Measurements from ENCODE around the gene TAGLN.
"Not testable (repeated sequence)": the region's sequence is repeated elsewhere in the genome, so short reads cannot be mapped to it uniquely, and the experiment has no call there.

The TAGLN gene

DNA sequence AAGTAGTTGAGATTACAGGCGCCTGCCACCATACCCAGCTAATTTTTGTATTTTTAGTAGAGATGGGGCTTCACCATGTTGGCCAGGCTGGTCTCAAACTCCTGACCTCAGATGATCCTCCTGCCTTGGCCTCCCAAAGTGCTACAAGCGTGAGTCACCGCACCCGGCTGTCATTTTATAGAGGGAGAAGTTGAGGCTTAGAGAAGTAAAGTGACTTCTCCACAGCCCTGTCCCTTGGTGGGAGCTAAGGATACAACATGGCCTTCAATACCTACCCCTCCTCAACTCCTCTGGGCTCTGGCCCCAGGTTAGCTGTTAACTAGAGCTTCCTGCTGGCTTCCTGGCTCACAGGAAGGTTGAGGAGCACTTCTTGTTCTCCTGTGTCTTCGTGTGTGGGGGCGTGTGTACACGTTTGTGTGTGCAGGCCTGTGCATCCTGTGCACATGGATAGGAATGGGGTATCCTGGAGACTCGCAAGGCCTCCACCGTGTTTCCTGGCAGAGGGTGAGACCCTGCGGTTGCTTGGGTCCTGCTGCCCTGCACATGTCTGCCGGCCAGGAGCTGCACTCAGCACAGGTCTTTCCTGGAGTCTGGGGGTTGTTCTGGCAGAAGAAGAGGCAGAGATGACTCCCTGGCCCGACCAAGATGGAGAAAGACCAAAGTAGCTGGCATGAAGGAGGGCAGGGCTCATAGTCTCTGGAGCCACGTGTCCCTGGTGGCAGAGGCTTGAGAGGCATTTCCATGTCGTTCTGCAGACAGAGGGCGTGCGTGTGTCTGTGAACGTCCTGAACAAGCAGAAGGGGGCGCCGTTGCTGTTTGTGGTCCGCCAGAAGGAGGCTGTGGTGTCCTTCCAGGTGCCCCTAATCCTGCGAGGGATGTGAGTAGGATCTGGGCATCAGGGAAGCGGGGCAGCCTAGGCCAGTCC is 18.2 kb upstream of the TAGLN start:
- DNase-seq (ENCODE audit: low spot score), result peak; percentile 30

DNA sequence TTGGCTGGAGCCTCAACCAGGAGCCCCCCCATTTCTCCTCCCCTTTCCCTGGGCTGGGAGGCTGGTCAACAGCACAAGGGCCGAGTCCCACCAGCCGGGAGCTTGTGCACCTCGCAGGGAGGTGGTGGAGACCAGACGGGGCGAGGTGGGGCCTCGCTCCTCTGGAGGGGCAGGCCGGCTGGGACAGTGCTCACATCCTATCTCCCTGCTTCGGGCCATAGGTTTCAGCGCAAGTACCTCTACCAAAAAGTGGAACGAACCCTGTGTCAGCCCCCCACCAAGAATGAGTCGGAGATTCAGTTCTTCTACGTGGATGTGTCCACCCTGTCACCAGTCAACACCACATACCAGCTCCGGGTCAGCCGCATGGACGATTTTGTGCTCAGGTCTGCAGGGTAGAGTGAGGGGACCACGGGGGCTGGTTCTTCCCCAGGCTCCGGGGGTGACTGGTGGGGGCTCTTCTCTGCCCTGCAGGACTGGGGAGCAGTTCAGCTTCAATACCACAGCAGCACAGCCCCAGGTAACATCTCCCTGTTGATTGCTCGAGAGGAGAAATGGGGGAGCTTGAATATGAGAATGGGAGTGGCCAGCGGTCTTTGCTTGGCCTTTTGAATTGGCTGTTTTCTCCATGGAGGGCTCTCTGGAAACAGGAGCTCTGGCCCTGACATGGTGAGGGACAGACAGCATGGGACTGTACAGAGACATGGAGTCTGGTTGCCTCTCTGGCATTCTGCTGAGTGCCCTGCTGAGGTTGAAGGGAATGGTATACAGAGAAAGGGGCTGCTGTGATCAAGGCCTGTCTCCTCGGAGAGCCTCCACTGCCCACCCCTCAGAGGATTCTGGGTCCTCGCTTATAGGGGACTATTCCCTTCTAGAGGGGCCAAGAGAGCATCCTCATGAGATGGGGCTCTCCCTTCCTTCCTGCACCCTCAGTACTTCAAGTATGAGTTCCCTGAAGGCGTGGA is 17.3 kb upstream of the TAGLN start:
- no peak for DNase-seq (ENCODE audit: low spot score)

DNA sequence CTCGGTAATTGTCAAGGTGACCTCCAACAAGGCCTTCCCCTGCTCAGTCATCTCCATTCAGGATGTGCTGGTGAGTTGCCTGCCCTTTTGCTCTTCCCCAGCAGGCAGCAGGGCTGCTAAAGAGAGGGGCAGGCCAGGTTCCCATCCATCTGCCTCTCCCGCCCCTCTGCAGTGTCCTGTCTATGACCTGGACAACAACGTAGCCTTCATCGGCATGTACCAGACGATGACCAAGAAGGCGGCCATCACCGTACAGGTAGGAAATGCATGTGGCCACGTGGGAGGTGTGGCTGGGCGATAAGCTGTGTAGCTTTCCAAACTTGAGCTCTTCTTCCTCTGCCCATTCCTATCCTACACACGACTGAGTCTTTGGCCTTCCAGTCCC is 16.6 kb upstream of the TAGLN start:
- DNase-seq (ENCODE audit: low spot score), result no peak

DNA sequence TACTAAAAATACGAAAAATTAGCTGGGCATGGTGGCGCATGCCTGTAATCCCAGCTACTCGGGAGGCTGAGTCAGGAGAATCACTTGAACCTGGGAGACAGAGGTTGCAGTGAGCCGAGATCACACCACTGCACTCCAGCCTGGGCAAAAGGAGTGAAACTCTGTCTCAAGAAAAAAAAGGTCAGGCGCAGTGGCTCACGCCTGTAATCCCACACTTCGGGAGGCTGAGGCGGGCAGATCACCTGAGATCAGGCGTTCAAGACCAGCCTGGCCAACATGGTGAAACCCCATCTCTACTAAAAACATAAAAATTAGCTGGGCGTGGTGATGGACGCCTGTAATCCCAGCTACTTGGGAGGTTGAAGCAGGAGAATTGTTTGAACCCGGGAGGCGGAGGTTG is 16.0 kb upstream of the TAGLN start:
- DNase-seq (ENCODE audit: low spot score), result not testable (repeated sequence)

DNA sequence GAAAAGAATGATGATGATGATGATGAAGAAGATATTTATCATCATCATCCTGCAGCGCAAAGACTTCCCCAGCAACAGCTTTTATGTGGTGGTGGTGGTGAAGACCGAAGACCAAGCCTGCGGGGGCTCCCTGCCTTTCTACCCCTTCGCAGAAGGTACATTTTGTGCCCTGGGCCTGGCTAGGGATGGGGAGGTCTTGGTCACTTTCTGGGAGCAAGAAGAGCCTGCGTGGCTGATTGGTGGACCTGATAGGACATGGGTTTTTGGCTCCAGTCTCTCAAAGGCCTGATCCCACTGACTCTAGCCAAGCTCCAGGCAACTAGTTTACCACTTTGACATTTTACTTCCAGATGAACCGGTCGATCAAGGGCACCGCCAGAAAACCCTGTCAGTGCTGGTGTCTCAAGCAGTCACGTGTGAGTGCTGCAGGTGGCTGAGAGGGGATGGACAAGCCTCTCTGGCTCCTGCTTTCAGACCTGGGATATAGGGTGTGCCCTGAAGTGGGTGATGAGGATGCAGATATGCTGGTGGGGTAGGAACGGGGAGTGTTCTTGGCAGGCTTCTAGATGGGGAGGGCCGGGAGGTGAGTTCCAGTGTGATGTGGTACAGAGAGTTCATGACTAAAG is 15.3 kb upstream of the TAGLN start:
- no peak for DNase-seq (ENCODE audit: low spot score)

DNA sequence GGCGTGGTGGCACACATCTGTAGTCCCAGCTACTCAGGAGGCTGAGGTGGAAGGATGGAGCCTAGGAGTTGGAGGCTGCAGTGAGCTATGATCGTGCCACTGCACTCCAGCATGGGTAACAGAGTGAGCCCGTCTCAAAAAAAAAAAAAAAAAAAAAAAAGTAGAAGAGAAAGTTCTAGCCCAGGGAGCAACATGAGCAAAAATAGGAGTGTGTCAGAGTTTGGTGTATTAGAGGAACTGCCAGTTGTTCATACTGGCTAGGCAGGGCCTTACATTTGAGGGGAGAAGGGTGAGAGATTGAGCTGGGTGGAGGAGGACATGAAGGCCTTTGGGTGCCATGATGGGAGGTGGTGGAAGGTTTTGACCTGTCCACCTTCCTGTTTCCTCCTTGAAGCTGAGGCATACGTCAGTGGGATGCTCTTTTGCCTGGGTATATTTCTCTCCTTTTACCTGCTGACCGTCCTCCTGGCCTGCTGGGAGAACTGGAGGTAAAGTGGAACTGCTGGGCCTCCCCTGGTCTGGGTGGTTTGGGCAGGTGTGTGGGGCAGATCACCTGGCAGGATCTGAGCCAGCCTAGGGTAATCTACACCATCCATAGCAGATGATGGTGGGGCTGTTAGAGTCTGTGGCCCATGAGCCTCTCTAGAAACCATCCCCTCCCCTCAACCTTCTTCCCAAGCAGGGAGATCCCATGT is 13.3 kb upstream of the TAGLN start:
- DNase-seq (ENCODE audit: low spot score), result no peak

DNA sequence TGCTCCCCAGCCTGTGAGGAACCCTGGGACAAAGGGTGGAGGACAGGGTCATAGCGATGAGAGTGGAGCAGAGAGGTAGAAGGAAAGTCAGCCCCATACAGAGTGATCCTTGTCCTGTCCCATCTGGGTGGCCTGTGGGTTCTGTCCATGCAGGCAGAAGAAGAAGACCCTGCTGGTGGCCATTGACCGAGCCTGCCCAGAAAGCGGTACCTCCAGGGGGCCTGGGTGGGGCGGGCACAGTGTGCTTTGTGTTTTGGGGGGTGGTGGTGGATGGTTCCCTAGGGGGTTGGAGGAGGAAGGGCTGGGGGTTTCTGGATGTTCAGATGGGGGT is 12.8 kb upstream of the TAGLN start:
- DNase-seq (ENCODE audit: low spot score), result no peak

DNA sequence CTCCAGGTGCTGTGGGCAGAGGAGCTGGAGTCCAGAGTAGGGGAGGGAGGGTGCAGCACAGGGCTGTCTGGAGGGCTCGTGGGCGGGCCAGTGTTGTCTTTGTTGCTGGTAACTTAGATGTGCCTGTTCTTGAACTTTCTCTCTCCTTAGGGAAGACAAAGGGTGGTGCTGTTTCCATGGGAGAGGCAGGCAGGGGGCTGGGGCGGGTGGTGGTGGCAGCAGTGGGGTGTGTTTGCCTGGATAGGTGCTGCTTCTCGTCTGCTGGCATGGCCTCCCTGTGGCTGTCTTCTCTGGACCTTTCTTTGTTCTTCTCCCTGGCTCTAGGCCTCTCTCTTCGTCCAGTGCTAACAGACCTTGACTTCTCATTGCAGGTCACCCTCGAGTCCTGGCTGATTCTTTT is 12.2 kb upstream of the TAGLN start:
- no peak for DNase-seq (ENCODE audit: low spot score)

DNA sequence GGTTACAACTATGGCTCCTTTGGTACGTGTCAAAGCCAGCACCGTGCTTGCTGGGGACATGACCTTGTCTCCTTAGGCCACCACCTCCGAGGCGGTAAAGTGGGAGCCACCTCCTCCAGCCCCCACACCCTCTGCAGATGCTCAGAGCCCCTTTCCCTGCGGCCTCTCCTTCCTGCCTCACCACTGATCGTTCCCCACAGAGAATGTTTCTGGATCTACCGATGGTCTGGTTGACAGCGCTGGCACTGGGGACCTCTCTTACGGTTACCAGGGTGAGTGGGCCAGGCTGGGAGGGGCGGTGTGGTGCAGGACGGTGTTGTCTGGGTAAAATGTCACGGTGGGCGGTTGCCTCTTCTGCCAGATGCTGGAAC is 11.8 kb upstream of the TAGLN start:
- DNase-seq (ENCODE audit: low spot score), result no peak

DNA sequence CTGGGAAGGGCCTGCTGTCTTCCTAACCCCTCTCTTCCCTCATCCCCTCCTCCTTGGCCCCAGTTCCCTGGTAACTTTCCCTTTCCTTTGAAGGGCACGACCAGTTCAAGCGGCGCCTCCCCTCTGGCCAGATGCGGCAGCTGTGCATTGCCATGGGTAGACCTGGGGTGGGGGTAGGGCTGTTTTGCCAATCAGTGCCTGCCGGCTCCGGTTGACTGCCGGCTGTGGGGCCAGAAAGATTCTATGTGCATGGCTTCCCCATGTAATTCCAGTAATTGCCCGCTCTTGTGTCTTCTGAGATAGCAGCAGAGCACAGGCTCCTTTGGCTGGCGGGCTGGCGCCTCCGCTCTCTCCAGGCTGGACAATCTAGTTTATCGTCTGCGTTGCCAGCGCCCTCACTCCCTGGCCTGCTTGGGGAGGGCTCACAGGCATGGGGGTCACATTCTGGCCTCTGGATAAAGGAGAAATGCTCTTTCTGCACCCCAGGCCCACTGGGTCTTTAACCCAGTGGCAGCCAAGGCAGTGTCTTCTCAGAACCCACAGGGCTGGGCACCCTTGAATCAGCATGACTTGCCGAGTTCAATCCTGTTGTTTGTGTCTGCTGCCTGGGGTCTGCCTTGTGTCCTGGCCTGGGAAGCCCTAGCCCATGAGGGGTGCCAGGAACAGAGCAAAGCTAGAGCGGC is 11.2 kb upstream of the TAGLN start:
- DNase-seq (ENCODE audit: low spot score), result no peak

DNA sequence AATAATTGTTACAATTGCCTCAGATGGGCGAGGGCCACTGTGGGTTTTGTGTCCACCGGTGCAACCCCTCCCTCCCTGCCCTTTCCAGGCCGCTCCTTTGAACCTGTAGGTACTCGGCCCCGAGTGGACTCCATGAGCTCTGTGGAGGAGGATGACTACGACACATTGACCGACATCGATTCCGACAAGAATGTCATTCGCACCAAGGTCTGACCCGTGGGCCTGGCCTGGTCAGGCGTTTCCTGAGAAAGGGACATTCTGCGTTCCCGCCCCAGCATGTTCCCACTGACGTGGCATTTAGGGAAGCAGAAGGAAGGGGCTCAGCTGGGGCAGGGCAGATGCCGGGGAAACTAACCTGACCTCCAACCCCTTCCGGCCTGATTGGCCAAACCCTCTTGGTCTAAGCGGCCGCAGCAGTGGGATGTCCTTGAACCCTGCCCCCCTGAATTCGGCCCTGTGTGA is 10.5 kb upstream of the TAGLN start:
- DNase-seq (ENCODE audit: low spot score), result no peak

DNA sequence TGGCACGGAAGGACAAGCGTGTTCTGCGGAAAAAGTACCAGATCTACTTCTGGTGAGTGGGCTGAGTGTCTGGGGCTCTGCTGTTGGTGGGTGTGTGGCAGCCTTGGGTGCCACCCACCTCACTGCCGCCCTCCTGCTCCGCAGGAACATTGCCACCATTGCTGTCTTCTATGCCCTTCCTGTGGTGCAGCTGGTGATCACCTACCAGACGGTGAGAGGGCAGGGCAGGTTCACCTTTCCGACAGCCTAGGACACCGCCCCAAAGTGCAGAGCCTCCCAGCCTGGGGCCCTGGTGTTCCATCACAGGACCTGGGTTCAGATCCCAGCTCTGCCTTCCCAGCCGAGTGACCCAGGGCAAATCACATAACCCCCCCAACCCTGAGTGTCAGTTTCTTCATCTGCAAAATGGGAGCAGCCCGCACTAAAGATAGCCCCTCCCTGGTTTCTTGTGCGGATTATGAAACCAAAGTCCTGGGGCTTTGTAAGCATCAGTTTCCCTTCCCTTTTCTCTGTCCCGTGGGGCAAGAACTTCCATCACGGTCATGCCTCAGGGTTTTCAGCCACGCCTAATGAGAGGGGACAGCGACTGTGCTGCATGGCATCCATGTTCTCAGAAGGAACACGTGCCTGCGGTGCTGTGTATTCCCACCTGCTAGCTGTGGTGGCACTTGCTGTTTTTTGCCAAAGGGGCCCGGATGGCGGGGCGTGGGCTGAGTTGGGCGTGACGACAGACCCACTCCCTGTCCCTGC is 9.8 kb upstream of the TAGLN start:
- no peak for DNase-seq (ENCODE audit: low spot score)

DNA sequence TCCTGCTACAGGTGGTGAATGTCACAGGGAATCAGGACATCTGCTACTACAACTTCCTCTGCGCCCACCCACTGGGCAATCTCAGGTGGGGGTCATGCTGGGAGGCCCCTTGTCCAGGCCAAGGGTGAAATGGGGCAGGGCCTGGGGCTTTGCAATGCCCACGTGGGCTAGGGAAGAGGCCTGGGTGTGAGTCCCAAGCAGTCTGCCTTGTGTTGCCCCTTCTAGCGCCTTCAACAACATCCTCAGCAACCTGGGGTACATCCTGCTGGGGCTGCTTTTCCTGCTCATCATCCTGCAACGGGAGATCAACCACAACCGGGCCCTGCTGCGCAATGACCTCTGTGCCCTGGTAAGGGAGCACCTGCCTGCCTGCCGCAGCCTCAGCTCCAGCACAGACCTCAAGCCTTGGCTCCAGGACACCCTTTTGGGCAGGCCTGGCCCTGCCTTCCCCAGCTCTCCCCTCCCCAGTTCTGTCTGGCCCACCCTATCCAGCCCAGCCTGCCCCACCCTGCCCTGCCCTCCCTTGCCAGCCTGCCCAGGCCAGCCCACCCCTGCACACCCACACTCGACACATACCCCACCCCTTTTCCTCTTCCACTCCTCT is 9.1 kb upstream of the TAGLN start:
- DNase-seq (ENCODE audit: low spot score), result no peak

DNA sequence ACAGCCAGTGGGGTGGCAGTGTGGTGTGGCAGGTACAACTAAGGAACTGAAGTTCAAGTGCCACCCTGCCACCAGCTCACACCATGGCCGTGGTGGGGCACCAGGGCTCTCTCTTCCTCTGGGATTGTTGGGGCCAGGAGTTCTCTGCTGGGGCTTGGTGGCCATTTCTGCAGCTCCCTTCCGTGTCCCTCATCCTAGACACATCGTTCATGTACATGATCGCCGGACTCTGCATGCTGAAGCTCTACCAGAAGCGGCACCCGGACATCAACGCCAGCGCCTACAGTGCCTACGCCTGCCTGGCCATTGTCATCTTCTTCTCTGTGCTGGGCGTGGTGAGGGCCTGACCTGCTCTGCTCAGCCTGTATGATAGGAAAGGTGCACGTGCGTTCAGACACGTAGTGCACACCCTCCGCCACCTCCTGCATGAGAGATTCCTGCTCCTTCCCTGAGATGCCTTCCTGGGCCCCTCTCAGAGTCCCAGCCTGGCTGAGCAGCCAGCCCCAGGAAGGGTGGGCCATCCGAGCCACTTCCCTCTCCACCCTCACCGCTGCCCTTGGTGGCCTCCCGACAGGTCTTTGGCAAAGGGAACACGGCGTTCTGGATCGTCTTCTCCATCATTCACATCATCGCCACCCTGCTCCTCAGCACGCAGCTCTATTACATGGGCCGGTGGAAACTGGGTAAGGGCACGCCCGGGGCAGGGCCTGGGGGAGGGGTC is 7.3 kb upstream of the TAGLN start:
- no peak for DNase-seq (ENCODE audit: low spot score)

DNA sequence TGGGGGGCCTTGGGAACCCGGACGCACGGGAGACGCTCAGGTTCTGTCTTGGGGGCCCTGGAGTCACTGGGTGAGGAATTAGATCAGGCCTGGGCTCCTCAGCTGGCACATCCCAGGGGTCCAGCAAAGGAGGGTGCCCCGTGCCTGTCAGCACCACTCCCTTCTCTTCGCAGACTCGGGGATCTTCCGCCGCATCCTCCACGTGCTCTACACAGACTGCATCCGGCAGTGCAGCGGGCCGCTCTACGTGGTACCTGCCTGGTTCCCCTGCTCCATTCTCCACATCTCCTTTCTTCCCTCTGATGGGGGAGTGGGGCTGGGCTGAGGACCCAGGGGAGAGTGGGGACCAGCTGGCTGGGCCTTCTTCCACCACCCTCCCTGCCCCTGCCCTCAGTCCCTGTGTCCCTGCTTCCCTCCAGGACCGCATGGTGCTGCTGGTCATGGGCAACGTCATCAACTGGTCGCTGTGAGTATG is 6.7 kb upstream of the TAGLN start:
- no peak for DNase-seq (ENCODE audit: low spot score)

DNA sequence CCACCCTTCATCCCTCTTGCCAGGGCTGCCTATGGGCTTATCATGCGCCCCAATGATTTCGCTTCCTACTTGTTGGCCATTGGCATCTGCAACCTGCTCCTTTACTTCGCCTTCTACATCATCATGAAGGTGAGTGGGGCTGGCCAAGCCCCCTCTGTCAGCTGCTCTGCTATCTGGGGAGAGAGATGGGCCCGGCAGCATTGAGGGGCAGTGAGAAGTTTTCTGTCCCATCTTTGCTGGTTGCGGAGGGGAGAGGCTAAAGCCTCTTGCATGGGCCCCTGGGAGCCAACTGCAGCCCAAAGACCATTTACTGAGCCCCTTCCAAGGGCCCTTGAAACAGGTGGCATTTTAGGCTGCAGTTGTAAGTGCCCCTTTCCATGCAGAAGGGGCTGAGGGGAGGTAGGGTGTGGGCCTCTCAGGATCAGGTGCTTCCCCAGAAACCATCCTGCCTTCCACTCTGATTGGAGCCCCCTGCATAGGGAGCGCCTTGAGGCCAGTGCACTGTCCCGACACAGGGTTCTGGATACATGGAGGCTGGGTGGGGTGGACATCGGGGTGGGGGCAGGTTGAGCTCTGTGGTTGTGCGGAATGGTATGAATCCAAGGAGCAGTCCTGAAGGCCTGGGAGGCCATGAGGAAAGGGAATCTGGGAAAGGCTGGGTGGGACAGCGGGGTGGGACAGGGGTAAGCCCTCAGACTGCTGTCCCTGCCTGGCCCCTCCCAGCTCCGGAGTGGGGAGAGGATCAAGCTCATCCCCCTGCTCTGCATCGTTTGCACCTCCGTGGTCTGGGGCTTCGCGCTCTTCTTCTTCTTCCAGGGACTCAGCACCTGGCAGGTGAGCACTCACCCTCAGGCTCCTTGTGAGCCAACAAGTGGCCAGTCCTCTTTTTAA is 5.8 kb upstream of the TAGLN start:
- no peak for DNase-seq (ENCODE audit: low spot score)

DNA sequence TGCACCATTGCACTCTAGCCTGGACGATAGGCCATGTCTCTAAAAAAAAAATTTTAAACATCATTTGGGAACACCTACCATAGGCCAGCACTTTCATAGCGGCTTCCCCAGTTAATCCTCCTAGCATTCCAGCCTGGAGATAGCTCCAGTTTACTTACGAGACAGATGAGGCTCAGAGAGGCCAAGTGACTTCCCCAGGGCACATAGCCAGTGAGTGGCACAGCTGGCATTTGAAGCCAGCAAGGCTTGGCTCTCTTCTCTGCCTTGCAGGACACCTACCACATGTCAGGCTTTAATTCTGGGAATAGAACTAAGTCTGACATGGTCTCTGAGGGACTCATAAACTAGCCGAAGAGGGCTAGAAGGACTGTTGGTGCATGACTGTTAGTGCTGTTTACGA is 4.9 kb upstream of the TAGLN start:
- DNase-seq (ENCODE audit: low spot score), result no peak

DNA sequence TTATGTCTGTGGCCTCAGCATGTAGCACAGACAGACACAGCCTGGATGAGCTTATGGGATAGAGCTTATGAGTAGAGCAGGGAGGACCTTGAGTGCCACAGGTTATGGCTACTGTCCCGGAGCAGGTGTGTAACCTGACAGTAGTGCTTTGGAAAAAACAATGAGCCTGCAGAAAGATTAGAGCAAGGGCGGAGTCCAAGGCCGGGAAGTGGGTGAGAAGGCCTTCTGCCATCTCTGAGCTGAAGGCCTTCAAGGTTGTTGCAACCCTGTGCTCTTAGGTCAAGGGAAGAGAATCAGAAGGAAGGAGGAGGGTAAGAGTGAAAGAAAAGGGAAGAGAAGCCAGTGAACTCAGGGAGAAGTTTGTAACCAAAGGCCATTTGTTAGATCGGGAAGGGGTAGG is 3.9 kb upstream of the TAGLN start:
- no peak for DNase-seq (ENCODE audit: low spot score)
